Vagina (tissue), 2 donors: ENCODE results near the gene ITFG1.
"Not testable (repeated sequence)": the region's sequence is repeated elsewhere in the genome, so short reads cannot be mapped to it uniquely, and the experiment has no call there.

Source experiments
- POLR2A ChIP-seq, 2 donors: fragments of 450-650 bp; IDR thresholded peaks; one replicate each; pipeline ENCODE4 v1.6.1; 2017; ENCODE audit warnings: antibody characterized with exemption in 2 of 2, mild to moderate bottlenecking in 2 of 2, moderate library complexity in 2 of 2
- TF ChIP-seq, protein P1 (sequence below), 3 experiments: fragments of 450-650 bp in 2 of 3; fragments of 200-600 bp in 1 of 3; sonication (generic) in 1 of 3; IDR thresholded peaks; one replicate each; pipeline ENCODE4 v1.5.1; 2017 to 2019; ENCODE audit warnings: antibody characterized with exemption in 3 of 3, mild to moderate bottlenecking in 2 of 3, moderate library complexity in 2 of 3

GRCh38 chr16:47434274-47434673 lies 26.6 kb downstream of the ITFG1 start:
- TF ChIP-seq, protein P1, sequence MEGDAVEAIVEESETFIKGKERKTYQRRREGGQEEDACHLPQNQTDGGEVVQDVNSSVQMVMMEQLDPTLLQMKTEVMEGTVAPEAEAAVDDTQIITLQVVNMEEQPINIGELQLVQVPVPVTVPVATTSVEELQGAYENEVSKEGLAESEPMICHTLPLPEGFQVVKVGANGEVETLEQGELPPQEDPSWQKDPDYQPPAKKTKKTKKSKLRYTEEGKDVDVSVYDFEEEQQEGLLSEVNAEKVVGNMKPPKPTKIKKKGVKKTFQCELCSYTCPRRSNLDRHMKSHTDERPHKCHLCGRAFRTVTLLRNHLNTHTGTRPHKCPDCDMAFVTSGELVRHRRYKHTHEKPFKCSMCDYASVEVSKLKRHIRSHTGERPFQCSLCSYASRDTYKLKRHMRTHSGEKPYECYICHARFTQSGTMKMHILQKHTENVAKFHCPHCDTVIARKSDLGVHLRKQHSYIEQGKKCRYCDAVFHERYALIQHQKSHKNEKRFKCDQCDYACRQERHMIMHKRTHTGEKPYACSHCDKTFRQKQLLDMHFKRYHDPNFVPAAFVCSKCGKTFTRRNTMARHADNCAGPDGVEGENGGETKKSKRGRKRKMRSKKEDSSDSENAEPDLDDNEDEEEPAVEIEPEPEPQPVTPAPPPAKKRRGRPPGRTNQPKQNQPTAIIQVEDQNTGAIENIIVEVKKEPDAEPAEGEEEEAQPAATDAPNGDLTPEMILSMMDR (IDR thresholded peaks at IDR 0.05) = not testable (repeated sequence)
- not testable (repeated sequence) for TF ChIP-seq POLR2A (IDR thresholded peaks at IDR 0.05)
